ENCODE data around the gene XG.
"Not testable (repeated sequence)": the region's sequence is repeated elsewhere in the genome, so short reads cannot be mapped to it uniquely, and the experiment has no call there.

Gene XG

DNA sequence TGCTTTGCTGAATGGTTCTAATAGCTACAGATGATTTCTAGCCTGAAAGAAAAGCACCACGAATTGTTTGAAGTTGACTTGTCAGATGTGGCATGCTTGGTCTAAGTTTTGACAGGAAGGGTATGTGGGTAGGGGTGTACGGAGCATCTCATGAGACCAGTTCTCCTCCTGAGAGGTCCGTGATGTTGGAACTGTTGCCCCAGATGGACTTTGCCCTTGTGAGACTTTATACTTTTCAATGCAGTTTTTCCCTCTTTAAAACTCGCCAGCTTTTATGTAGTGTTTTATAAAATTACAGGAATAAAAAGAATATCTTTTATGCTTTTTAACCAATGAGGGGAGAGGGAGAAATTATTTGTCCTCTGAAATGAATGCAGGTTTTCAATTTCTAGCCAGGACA is 16.6 kb upstream of the XG start:
- DNase-seq = no peak

DNA sequence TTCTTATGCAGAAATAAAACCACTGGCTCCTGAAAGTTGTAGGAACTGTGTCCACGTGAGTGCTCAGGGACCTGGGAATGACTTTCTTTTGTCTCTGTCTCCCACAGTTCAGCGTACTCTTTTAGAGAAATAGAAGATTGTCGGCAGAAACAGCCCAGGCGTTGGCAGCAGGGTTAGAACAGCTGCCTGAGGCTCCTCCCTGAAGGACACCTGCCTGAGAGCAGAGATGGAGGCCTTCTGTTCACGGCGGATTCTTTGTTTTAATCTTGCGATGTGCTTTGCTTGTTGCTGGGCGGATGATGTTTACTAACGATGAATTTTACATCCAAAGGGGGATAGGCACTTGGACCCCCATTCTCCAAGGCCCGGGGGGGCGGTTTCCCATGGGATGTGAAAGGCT is 11.2 kb upstream of the XG start:
- no peak for DNase-seq

DNA sequence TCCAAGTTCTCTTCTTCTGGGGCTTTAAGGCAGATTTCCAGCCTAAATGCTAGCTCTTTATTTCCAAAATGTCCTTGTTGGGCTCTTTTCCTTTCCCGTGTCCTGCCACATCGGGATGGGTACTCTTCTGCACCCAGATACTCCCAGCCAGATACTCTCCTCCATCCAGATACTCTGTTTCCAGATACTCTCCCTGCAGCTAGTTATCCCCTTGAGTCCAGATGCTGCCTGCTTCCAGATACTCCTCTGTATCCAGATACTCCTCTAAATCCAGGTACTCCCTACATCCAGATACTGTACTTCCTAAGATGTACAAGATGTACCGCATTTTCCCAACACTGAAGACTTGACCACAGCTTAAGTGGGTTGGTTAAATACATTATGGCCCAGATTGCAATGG is 10.5 kb upstream of the XG start:
- no peak for DNase-seq

DNA sequence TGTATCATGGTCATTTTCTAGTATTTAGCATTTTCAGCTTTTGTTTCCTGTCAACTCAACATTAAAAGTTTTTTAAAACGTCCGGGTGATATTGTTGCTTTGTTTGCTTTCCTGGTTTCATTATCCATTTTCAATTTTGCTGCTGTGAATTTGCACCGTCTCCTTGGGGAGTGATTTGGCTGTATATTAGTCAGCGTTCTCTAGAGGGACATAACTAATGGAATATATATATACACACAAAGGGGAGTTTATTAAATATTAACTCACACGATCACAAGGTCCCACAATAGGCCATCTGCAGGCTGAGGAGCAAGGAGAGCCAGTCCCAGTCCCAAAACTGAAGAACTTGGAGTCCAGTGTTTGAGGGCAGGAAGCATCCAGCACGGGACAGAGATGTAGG is 5.6 kb upstream of the XG start:
- DNase-seq = not testable (repeated sequence)

DNA sequence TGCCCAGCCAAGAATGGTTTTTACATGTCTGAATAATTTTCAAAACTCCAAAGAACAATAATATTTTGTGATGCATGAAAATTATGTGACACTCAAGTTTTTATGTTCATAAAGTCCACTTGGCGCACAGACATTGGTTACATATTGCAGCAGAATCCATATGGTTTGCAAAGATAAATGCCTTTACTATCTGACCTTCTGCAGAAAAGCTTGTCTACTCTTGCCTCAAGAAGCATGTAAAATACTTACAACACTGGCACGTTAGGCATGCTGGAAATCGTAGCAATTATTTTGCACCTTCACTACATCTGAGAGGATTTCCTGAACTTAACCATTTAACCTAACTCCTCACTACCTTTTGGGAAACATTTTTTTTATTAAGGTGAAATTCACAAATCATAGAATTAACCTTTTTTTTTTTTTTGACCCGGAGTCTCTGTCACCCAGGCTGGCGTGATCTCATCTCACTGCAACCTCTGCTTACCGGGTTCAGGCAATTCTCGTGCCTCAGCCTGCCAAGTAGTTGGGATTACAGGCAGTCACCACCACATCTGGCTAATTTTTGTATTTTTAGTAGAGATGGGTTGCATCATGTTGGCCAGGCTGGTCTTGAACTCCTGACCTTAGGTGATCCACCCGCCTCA is 3.5 kb upstream of the XG start:
- no peak for DNase-seq

DNA sequence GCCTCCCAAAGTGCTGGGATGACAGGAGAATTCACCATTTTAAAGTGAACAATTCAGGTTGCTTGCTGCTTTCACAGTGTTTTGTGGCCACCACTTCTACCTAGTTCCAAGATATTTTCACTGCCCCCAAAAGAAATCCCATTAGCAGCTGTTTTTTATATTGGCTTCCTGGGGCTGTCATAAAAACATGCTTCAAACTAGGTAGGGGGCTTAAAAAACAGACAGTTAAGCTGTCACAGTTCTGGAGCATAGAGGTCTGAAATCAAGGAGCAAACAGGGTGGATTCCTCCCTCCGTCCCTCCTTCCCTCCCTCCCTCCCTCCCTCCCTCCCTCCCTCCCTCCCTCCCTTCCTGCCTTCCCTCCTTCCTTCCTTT is 3.0 kb upstream of the XG start:
- no peak for DNase-seq

DNA sequence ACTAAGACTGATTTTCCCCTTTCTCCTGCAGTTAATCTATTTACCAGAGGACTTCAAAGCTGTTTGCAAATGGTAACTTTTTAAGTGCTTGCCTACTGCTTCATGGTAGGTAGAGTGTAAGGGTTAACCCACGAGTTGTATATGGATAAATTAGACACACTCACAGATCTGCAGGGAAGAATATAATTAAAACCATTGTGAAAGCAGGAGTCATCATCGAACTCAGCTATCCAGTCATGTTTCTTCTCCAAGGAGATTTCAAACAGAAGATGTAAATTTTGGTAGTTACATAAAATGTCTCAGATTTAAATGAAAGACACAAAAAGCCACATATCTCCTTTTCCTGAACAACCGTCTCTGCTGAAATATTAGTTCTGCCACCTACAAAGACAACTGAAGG is 549 bp upstream of the XG start:
- DNase-seq = no peak

DNA sequence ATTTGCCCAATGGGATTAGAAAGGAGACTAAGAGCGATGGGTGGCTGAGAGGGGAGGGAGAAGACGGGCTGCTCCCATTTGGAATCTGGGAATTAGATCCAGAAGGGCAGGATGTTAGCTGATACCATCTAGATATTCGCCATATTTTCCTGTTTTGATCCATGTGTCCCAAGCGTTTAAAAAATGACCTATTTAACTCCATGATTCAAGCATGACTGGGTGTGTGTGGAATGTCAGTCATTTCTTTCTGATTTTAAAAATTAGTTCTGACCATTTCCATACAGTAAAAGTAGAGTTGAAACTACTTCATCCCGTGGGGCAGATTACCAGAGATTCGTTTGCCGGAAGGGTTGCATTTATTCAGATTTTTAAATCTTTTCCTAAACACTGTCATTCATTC is 601 bp downstream of the XG start:
- not testable (repeated sequence) for DNase-seq

DNA sequence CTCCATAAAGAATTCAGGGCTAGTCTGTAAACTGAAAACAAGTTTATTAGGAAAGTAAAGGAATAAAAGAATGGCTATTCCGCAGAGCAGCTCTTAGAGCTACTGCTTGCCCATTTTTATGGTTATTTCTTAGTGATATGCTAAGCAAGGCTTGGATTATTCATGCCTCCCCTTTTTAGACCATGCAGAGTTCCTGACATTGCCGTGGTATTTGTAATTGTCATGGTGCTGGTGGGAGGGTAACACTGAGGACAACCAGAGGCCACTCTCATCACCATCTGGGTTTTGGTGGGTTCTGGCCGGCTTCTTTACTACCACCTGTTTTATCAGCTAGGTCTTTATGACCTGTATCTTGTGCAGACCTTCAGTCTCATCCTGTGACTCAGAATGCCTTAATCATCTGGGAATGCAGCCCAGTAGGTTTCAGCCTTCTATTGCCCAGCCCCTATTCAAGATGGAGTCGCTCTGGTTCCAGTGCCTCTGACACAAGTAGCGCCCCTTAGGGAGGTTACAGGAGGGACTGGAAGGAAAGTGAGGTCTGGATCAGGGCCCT is 3.4 kb downstream of the XG start:
- DNase-seq = not testable (repeated sequence)

DNA sequence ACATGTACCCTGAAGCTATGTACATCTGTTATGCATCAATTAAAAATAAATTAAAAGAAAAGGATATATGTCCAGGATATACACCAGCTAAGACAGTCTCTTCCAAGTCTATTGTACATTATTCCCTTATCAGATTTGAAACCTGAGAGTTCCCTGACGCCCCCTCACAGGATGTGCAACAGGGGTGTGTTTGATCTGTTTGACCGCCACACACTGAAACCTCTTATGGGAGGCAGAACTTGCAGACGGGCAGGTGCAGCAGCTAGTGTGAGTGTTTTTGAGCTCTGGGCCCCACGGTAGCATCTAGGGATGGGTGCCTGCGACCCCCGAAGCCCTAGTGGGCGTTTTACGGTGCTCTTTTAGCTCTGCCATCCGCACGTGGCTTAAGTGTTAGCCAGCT is 4.7 kb downstream of the XG start:
- no peak for DNase-seq

DNA sequence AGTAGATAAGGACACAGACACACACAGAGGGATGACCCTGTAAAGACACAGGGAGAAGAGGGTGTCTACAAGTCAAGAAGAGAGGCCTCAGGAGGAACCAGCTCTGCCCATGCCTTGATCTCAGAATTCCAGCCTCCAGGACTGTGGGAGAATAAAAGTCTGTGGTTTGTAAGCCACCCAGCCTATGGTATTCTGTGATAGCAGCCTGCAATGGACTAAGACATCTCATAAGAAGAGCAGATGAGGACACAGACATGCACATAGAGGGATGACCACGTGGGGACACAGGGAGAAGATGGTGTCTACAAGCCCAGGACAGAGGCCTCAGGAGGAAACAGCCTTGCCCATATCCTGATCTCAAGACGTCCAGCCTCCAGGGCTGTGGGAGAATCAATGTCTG is 9.4 kb downstream of the XG start:
- DNase-seq = no peak

DNA sequence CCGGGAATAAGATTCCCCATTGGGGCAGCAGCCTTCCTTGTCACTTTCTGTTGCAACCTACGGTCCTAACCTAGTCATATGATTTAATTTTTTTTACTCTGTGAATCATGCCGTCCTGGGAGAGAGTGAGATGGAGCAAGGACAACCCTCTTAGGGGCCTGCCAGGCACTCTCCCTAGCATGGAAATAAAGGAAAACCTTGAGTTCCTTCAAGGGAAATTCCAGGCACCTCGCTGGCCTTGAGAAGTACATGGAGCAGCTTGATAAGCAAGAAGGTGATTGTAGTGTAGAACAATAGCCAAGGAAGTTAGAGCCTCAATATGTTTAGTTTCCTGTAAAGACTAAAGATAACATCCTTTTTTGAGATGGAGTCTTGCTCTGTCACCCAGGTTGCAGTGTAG is 10.8 kb downstream of the XG start:
- DNase-seq = not testable (repeated sequence)

DNA sequence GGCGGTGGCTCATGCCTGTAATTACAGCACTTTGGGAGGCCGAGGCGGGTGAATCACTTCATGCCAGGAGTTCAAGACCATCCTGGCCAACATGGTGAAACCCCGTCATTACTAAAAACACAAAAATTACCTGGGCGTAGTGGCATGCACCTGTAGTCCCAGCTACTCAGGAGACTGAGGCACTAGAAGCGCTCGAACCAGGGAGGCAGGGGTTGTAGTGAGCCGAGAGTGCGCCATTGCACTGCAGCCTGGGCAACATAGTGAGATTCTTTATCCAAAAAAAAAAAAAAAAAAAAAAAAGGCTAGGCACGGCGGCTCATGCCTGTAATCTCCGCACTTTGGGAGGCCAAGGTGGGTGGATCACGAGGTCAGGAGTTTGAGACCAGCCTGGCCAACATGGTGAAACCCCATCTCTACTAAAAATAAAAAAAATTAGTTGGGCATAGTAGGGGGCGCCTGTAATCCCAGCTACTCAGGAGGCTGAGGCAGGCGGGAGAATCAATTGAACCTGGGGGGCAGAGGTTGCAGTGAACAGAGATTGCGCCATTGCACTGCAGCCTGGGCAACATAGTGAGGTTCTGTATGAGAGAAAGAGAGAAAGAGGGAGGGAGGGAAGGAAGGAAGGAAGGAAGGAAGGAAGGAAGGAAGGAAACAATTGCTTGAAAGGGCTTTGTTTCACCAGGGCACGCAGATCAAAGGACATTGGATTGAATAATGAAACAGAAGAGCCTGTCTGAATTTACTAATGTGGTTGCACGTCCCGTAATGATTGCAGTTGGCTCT is 13.1 kb downstream of the XG start:
- not testable (repeated sequence) for DNase-seq

DNA sequence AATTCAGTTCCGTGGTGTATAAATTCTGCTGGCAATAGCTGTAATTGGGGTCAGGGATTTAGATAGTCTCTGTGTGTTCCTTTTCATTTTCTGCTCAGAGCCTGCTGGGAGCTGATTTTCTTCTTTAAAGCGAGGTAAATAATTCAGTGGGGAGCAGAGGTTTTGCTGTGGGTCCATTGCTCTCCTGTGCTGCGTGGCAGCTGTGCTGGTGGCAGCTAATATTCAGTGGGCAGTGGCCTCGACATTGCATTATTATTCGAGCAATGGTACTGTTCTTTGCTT is 13.7 kb downstream of the XG start:
- no peak for DNase-seq

DNA sequence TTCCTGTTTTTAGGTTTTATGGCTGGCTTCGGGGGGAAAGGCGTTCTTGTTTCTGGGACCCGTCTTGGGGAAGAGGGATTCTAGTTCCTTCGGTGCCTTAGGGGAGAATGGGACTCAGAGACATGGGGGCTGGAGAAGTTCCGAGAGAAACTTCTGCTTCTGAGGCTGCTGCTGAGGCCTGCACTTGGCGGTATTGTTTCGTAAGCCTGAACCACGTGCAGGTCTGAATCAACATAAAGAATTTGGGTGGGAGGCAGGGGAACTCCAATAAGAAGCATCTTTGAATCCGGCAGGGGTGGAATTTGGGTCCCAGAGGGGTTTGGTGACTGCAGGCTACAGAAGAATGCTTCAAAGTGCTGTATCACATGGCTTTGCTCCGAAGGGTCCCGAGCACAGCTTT is 15.1 kb downstream of the XG start:
- peak in 1 of 2 donors; percentile 29 for DNase-seq

DNA sequence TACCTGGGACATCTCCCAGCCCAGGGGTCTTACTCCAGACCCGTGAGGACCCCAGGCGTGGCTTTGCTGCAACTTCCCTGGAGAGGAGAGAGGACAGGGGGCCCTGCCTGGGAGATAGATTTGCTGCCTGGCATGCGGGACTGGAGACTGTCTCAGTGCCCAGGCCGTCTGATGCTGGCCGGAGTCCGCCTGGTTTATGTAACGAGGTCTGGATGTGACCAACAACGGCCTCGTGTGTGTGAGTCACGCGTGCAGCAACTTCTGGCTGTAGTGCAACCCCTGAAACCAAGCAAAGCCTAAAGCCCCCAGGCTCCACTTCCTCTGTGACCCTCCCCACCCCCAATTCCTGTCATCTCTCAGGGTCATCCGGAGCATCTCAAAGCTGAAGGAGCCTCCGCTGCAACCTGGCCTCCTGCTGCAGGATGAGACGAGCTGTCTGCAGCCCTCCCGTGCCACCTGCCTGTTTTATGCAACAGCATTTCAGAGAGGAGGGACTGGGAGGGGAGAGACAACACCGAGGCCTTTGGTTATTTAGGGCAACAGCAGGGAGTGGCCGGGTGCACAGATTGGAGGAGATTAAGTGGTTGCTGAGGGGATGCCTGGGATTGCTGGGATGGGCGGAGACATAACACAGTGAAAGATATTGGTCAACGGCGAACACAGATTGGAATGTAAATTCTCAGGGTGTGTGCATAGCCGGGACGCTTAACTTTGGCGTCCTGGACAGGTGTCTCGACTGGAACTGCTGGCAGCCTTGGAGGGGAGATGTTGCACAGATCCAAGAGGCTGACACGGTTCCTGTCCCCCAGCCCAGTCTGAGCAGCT is 16.0 kb downstream of the XG start:
- DNase-seq = peak in 1 of 2 donors; percentile 57

DNA sequence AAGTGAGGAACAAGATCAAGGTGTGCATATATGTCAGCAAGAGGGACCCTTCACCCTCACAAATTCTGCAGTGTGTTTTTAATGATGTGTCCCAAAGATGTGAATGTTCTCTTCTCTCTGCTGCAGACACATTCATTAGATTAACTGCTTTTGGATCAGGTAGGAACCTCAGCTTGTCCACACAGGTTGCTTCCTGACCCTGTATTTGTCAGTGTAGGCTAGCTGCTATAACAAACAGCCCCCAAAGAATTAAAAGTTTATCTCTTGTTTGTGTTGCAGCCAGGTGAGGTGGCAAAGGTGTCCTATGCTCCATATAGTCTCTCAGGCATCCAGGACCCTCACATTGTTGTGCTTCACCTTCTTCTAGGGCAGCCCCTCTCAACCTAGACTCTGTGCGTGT is 17.8 kb downstream of the XG start:
- no peak for DNase-seq

DNA sequence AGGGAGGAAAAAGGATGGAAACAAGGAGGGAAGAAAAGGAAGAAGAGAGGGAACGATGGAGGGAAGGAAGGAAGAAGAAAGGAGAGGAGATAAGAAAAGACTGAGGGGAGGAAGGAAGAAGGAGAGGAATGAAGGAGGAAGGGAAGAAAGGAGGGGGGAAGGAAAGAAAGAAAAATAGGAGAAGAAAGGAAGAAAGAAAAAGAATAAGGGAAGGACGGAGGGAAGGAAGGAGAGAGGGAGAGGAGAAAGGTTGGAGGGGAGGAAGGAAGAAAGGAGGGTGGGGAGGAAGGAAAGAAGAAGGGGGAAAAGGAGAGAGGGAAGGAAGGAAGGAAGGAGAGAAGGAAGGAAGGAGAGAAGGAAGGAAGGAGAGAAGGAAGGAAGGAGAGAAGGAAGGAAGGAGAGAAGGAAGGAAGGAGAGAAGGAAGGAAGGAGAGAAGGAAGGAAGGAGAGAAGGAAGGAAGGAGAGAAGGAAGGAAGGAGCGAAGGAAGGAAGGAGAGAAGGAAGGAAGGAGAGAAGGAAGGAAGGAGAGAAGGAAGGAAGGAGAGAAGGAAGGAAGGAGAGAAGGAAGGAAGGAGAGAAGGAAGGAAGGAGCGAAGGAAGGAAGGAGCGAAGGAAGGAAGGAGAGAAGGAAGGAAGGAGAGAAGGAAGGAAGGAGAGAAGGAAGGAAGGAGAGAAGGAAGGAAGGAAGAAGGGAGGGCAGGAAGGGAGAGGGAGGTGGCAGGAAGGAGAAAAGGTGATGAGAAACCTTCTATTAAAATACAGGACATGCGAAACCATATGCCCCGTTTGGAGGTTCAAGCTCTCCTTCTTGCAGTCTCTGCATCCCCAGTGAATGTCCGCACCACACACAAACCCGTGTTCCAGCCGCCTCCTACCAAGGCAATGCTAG is 21.6 kb downstream of the XG start:
- DNase-seq = not testable (repeated sequence)

DNA sequence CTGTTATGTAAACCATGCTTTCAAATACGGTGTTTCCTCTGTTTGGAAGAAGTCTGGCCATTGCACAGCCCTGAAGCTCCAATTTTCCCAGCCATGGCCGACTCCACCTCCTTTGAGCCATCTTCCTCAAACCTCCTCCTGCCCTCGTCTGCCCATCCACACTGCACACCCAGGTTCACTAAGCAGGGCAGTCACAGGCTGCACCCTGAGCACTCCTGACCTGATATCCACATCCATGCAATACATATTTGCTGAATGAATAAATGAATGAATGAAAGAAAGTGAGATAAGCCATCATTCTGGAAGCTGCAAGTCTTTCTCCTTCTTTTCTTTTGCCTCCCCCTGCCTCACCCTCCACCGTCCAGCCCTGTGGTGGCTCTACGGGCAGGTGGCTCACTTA is 22.2 kb downstream of the XG start:
- no peak for DNase-seq

DNA sequence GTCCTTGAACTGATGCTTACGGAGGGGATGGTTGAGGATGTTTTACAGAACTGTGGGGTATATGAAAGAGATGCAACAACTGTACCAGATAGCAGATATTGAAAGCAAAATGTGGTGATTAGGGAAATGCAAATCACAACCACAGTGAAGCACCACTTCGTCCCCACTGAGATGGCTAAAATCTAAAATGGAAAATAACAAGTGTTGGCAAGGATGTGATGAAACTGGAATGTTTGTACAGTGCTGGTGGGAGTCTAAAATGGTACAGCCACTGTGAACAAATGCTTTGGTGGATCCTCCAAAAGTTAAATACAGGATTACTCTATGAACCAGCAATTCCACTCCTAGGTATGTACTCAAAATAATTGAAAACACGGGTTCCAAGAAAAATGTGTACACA is 22.9 kb downstream of the XG start:
- DNase-seq = no peak

DNA sequence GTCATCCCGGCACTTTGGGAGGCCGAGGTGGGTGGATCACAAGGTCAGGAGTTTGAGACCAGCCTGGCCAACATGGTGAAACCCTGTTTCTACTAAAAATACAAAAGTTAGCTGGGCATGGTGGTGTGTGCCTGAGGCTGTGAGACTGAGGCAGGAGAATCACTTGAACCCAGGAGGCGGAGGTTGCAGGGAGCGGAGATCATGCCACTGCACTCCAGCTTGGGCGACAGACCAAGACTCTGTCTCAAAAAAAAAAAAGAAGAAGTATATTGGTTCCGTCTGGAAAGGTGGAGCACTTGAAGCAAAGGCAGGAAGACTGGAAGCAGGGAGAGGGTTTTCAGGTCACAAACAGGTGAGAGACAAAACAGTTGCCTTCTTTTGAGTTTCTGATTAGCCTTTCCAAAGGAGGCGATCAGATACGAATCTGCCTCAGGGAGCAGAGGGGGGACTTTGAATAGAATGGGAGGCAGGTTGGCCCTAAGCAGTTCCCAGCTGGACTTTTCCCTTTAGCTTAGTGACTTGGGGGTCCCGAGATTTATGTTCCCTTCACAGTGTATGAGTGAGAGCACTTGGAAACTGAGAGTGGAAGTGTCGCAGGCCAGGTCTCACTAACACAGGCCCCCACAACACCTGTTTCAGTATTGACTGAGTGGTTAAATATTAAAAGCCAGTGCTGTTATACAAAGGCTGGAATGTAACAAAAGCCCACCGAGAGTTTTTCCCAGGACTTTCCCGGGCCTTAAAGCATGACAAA is 28.8 kb downstream of the XG start:
- DNase-seq = not testable (repeated sequence)

DNA sequence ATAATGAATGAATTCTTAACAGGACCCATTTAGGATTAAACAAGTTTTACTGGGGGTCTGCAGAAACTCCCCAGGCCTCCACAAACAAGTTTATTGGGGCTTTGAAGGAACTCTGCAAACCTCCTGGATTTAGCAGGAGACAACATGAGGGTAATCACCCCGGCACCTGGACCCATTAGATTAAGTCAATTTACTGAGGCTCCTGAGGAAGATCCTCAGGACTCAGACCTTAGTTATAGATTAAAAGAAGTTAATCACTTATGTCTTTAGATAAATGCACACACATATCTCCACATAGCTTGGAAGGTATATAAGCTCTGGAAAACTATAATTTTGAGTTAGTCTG is 29.4 kb downstream of the XG start:
- no peak for DNase-seq

Measured in CD4-positive, alpha-beta T cell treated with Interleukin-1 beta for 1 hour (primary cell).